Hepatocyte (in vitro differentiated cells): ENCODE results near the gene SLC5A5. TPM values are rescaled to one million over a fixed set of nuclear protein-coding genes. Genes with fewer than 3 reads are reported as not detected.

ENCODE experiments used
- DNase-seq: peaks from one replicate; pipeline ENCODE4 v3.0.0-alpha.2; 2016; ENCODE audit warnings: low spot score
- H2AFZ ChIP-seq: fragments of 200-600 bp; sonication (generic); 2 replicates; pipeline ENCODE4 v1.6.0; 2016; ENCODE audit warnings: antibody characterized with exemption, mild to moderate bottlenecking
- H3K27ac ChIP-seq: fragments of 200-600 bp; sonication (generic); 2 replicates; pipeline ENCODE4 v1.5.1; 2016; ENCODE audit warnings: mild to moderate bottlenecking
- H3K27me3 ChIP-seq: fragments of 200-600 bp; sonication (generic); 2 replicates; pipeline ENCODE4 v1.6.1; 2016
- H3K36me3 ChIP-seq: fragments of 200-600 bp; sonication (generic); replicated peaks from 2 replicates; pipeline ENCODE4 v1.5.1; 2016; ENCODE audit warnings: low read depth; ENCODE audit not compliant: insufficient read depth
- H3K4me1 ChIP-seq: fragments of 200-600 bp; sonication (generic); 2 replicates; pipeline ENCODE4 v1.5.1; 2016; ENCODE audit warnings: mild to moderate bottlenecking, moderate library complexity; ENCODE audit not compliant: insufficient read depth
- H3K4me2 ChIP-seq: fragments of 200-600 bp; sonication (generic); 2 replicates; pipeline ENCODE4 v1.6.0; 2016
- H3K4me3 ChIP-seq: fragments of 200-600 bp; sonication (generic); 2 replicates; pipeline ENCODE4 v1.5.1; 2016; ENCODE audit warnings: mild to moderate bottlenecking
- H3K79me2 ChIP-seq: fragments of 200-600 bp; sonication (generic); 2 replicates; pipeline ENCODE4 v1.6.0; 2017; ENCODE audit warnings: mild to moderate bottlenecking
- H3K9me2 ChIP-seq: fragments of 200-600 bp; sonication (generic); replicated peaks from 2 replicates; pipeline ENCODE4 v1.6.0; 2017; ENCODE audit warnings: mild to moderate bottlenecking; ENCODE audit not compliant: insufficient read depth
- H3K9me3 ChIP-seq: fragments of 200-600 bp; sonication (generic); 2 replicates; pipeline ENCODE4 v1.5.1; 2016; ENCODE audit warnings: low read depth, mild to moderate bottlenecking
- H4K20me1 ChIP-seq: fragments of 200-600 bp; sonication (generic); 2 replicates; pipeline ENCODE4 v1.6.0; 2016; ENCODE audit warnings: mild to moderate bottlenecking; ENCODE audit not compliant: insufficient read depth, poor library complexity, severe bottlenecking
- EZH2 ChIP-seq: fragments of 200-600 bp; sonication (generic); IDR thresholded peaks from 2 replicates; pipeline ENCODE4 v1.6.1; 2016; ENCODE audit warnings: antibody characterized with exemption, mild to moderate bottlenecking, borderline replicate concordance
- EZH2phosphoT487 ChIP-seq: fragments of 200-600 bp; sonication (generic); IDR thresholded peaks from one replicate; pipeline ENCODE4 v1.6.1; 2018; ENCODE audit warnings: antibody characterized with exemption, mild to moderate bottlenecking, low read depth, moderate library complexity; ENCODE audit not compliant: unreplicated experiment, severe bottlenecking
- WGBS: methylation state at CpG from one replicate; pipeline ENCODE4 v1.1.6; 2016; ENCODE audit warnings: low lambda C conversion rate; ENCODE audit errors: missing lambda C conversion rate; 5-methylcytosine and 5-hydroxymethylcytosine counted together
- polyA plus RNA-seq: library from polyadenylated mRNA; unstranded; fragments of >200 nt; fragmentation: Nextera tagmentation; extraction: Ambion mirVana; gene quantifications from 2 replicates; pipeline ENCODE4 v1.2.1, GENCODE V29; 2016
- total RNA-seq: library from RNA; depleted of rRNA; stranded (reverse); fragments of >200 nt; gene quantifications from 2 replicates; pipeline ENCODE4 v1.2.3, GENCODE V29; 2014
- TF ChIP-seq, protein P1 (sequence below): fragments of 200-600 bp; sonication (generic); IDR thresholded peaks from 2 replicates; pipeline ENCODE4 v1.5.1; 2016; ENCODE audit warnings: antibody characterized with exemption, mild to moderate bottlenecking; ENCODE audit not compliant: poor library complexity

The SLC5A5 gene
- total and polyA plus RNA-seq, 2 experiments from 2014 or later: 0.03 TPM; not detected in 1

DNA sequence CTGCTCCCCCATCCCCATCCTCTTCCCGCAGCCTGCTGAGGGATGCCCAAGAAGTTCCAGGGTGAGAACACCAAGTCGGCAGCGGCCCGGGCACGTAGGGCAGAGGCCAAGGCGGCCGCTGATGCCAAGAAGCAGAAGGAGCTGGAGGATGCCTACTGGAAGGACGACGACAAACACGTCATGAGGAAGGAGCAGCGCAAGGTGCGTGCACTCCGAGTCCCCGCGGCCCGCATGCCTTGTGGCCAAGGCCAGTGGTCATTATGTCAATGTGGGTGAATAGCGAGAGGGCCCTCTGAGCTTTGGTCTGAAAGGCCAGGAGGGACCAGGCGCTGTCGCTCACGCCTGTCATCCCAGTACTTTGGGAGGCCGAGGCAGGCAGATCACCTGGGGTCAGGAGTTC is 64.6 kb downstream of the SLC5A5 start:
- no peak overlapping the region for H3K4me2 ChIP-seq
- DNase-seq: no peak
- no peak overlapping the region for H3K4me3 ChIP-seq
- no peak overlapping the region for H2AFZ ChIP-seq
- peaks cover 13% of the 10 kb centered on the region for H3K79me2 ChIP-seq
- H3K9me2 ChIP-seq: no peaks in the 10 kb centered on the region
- no peaks in the 10 kb centered on the region for H3K36me3 ChIP-seq
- peaks cover 7% of the 10 kb centered on the region for H3K4me1 ChIP-seq
- H3K27me3 ChIP-seq: no peaks in the 10 kb centered on the region
- TF ChIP-seq, protein P1, sequence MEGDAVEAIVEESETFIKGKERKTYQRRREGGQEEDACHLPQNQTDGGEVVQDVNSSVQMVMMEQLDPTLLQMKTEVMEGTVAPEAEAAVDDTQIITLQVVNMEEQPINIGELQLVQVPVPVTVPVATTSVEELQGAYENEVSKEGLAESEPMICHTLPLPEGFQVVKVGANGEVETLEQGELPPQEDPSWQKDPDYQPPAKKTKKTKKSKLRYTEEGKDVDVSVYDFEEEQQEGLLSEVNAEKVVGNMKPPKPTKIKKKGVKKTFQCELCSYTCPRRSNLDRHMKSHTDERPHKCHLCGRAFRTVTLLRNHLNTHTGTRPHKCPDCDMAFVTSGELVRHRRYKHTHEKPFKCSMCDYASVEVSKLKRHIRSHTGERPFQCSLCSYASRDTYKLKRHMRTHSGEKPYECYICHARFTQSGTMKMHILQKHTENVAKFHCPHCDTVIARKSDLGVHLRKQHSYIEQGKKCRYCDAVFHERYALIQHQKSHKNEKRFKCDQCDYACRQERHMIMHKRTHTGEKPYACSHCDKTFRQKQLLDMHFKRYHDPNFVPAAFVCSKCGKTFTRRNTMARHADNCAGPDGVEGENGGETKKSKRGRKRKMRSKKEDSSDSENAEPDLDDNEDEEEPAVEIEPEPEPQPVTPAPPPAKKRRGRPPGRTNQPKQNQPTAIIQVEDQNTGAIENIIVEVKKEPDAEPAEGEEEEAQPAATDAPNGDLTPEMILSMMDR: no peak
- TF ChIP-seq EZH2phosphoT487 (no peak), EZH2 (no peak)
- H3K9me3 ChIP-seq: no peaks in the 10 kb centered on the region
- WGBS: 94% methylated on average over 19 of the region's 21 CpGs
- no peak overlapping the region for H3K27ac ChIP-seq
- H4K20me1 ChIP-seq: no peaks in the 10 kb centered on the region

DNA sequence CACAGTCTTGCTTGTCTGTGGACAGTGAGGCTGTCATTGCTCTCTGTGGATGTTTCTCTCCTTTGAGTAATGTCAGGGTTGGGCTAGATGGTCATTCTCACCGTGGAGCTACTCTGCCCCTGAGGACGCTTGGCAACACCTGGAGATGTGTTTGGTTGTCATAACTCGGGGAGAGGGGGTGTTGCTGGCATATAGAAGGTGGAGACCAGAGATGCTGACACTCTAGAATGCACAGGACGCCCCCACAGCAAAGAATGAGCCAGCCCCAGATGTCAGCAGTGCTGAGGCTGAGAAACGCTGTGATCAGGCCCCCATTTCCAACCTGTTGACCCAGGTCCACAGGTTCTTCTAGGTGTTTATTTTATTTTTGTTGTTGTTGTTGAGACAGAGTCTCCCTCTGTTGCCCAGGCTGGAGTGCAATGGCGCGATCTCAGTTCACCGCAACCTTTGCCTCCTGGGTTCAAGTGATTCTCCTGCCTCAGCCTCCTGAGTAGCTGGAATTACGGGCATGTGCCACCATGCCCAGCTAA is 65.7 kb downstream of the SLC5A5 start:
- Histone ChIP-seq H3K27ac (no peak overlapping the region), H3K36me3 (no peaks in the 10 kb centered on the region), H2AFZ (no peak overlapping the region), H3K4me1 (peaks cover 7% of the 10 kb centered on the region), H3K79me2 (peaks cover 13% of the 10 kb centered on the region), H4K20me1 (no peaks in the 10 kb centered on the region), H3K27me3 (no peaks in the 10 kb centered on the region), H3K4me3 (no peak overlapping the region), H3K9me3 (no peaks in the 10 kb centered on the region), H3K9me2 (no peaks in the 10 kb centered on the region), H3K4me2 (no peak overlapping the region)
- no peak for DNase-seq
- TF ChIP-seq EZH2 (no peak), EZH2phosphoT487 (no peak)
- TF ChIP-seq, protein P1: no peak
- WGBS: 94% methylated on average over 9 of the region's 9 CpGs

DNA sequence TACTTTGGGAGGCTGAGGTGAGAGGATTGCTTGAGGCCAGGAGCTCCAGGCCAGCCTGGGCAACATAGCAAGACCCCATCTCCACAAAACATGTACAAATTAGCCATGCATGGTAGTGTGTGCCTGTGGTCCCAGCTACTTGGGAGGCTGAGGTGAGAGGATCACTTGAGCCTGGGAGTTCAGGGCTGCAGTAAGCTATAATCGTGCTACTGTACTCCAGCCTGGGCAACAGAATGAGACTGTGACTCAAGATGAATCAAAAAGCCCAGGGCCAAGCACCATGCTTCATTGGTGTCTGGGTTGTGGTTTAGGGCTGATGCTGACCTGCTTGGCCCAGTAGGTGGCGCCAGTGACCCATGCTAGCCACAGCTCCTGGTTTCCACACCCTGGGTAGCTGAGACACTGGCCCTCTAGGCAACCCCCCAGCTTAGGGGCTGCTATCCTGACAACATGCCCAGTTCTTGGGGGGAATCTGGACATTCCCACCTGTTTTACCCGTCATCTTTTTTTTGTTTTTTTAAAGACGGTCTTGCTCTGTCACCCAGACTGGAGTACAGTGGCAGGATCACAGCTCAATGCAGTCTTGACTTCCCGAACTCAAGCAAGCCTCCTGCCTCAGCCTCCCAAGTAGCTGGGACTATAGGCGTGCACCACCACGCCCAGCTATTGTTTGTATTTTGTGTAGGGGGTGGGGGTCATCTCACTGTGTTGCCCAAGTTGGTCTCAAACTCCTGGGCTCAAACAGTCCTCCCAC is 66.5 kb downstream of the SLC5A5 start:
- DNase-seq: peak; percentile 86
- 65% methylated on average over 7 of the region's 7 CpGs for WGBS
- Histone ChIP-seq H3K9me2 (no peaks in the 10 kb centered on the region), H3K27ac (no peak overlapping the region), H3K4me2 (no peak overlapping the region), H3K27me3 (no peaks in the 10 kb centered on the region), H4K20me1 (no peaks in the 10 kb centered on the region), H3K79me2 (peaks cover 10% of the 10 kb centered on the region), H2AFZ (no peak overlapping the region), H3K36me3 (no peaks in the 10 kb centered on the region), H3K4me1 (peaks cover 7% of the 10 kb centered on the region), H3K9me3 (no peaks in the 10 kb centered on the region), H3K4me3 (no peak overlapping the region)
- TF ChIP-seq, protein P1: peak; percentile 81
- no peak for TF ChIP-seq EZH2phosphoT487
